K562 (cell line): ENCODE data around the gene KRT1. TPM values are rescaled to one million over a fixed set of nuclear protein-coding genes. Genes with fewer than 3 reads are reported as not detected.

Source experiments
- ATF1 ChIP-seq, 2 experiments: fragments of 450-650 bp in 1 of 2; IDR thresholded peaks; 2 replicates each; pipeline ENCODE4 v1.6.1; 2016; ENCODE audit warnings: missing compliant biosample characterization in 1 of 2, missing genetic modification characterization in 1 of 2
- CBFA2T2 ChIP-seq: fragments of 450-650 bp; conservative IDR thresholded peaks from 2 replicates; pipeline ENCODE4 v1.6.1; 2017; ENCODE audit warnings: mild to moderate bottlenecking
- CBFA2T3 ChIP-seq: fragments of 450-650 bp; IDR thresholded peaks from 2 replicates; pipeline ENCODE4 v1.6.1; 2017
- FOXM1 ChIP-seq, 2 experiments: fragments of 450-650 bp in 1 of 2; sonication (generic) in 1 of 2; formaldehyde crosslinking in 1 of 2; IDR thresholded peaks; 2 replicates each; pipeline versions ENCODE4 v1.6.1 to v1.9.0; 2017 to 2022; ENCODE audit warnings: low read depth in 2 of 2, mild to moderate bottlenecking in 2 of 2, missing genetic modification reagents in 1 of 2, moderate library complexity in 1 of 2
- GATA2 ChIP-seq: sonication (generic); formaldehyde crosslinking; IDR thresholded peaks from 2 replicates; pipeline ENCODE4 v1.4.0; 2020; ENCODE audit warnings: mild to moderate bottlenecking, missing genetic modification reagents
- HNRNPUL1 ChIP-seq: fragments of 200-400 bp; formaldehyde crosslinking; IDR thresholded peaks from 2 replicates; pipeline ENCODE4 v1.6.1; 2017; ENCODE audit warnings: low read length
- MITF ChIP-seq: IDR thresholded peaks from 2 replicates; pipeline ENCODE4 v1.6.1; 2014; ENCODE audit warnings: antibody characterized with exemption
- MTA3 ChIP-seq: fragments of 450-650 bp; formaldehyde crosslinking; IDR thresholded peaks from 2 replicates; pipeline ENCODE4 v1.6.1; 2017; ENCODE audit warnings: mild to moderate bottlenecking, borderline replicate concordance
- MXI1 ChIP-seq: IDR thresholded peaks from 2 replicates; pipeline ENCODE4 v1.6.1; 2011; ENCODE audit warnings: low read depth, mild to moderate bottlenecking, improper control_type of control experiment, low read length
- NCOA6 ChIP-seq: fragments of 450-650 bp; IDR thresholded peaks from 2 replicates; pipeline ENCODE4 v1.6.1; 2017; ENCODE audit warnings: mild to moderate bottlenecking
- PCBP2 ChIP-seq: fragments of 200-400 bp; formaldehyde crosslinking; IDR thresholded peaks from 2 replicates; pipeline ENCODE4 v1.6.1; 2018; ENCODE audit warnings: low read length, low read depth, mild to moderate bottlenecking, moderate library complexity; ENCODE audit not compliant: poor library complexity, severe bottlenecking
- PTRF ChIP-seq: fragments of 450-650 bp; IDR thresholded peaks from 2 replicates; pipeline ENCODE4 v1.6.1; 2016; ENCODE audit warnings: mild to moderate bottlenecking, missing genetic modification characterization, missing compliant biosample characterization
- SRSF9 ChIP-seq: fragments of 200-400 bp; formaldehyde crosslinking; IDR thresholded peaks from 2 replicates; pipeline ENCODE4 v1.6.1; 2017; ENCODE audit warnings: low read depth, low read length, borderline replicate concordance
- THRA ChIP-seq: fragments of 450-650 bp; IDR thresholded peaks from 2 replicates; pipeline ENCODE4 v1.6.1; 2017; ENCODE audit warnings: mild to moderate bottlenecking, moderate library complexity
- ZNF12 ChIP-seq: sonication (generic); formaldehyde crosslinking; IDR thresholded peaks from 2 replicates; pipeline ENCODE4 v1.4.0; 2020; ENCODE audit warnings: mild to moderate bottlenecking, missing genetic modification reagents
- ZNF174 ChIP-seq: fragments of 250-450 bp; sonication (Bioruptor Pico); IDR thresholded peaks from 2 replicates; pipeline ENCODE4 v1.4.0; 2020; ENCODE audit warnings: mild to moderate bottlenecking
- ZNF239 ChIP-seq: fragments of 250-450 bp; sonication (Bioruptor Pico); IDR thresholded peaks from 2 replicates; pipeline ENCODE4 v1.4.0; 2020; ENCODE audit warnings: mild to moderate bottlenecking
- ZNF766 ChIP-seq: fragments of 200-800 bp; sonication (Bioruptor generic); conservative IDR thresholded peaks from 2 replicates; pipeline ENCODE4 v1.6.1; 2016; ENCODE audit warnings: missing genetic modification characterization, missing compliant biosample characterization
- ZNF780A ChIP-seq: fragments of 250-450 bp; sonication (Bioruptor Pico); IDR thresholded peaks from 2 replicates; pipeline ENCODE4 v1.5.0; 2021; ENCODE audit warnings: mild to moderate bottlenecking
- polyA plus RNA-seq, 8 experiments: library from polyadenylated mRNA; depleted of rRNA in 4 of 8; stranded (reverse) in 5 of 8; unstranded in 3 of 8; fragments of >200 nt; fragmentation: Nextera tagmentation in 2 of 8; fragmentation: Illumina TruSeq in 1 of 8; extraction: Ambion mirVana in 2 of 8; extraction: Trizol in 1 of 8; gene quantifications; 2 replicates each; pipeline versions ENCODE4 v1.2.1 to v1.2.3, GENCODE V29; 2011 to 2014; ENCODE audit warnings: inconsistent platforms in 1 of 8, missing spikeins in 1 of 8
- total RNA-seq, 7 experiments: library from RNA; depleted of rRNA in 6 of 7; stranded (reverse); fragments of >200 nt in 6 of 7; fragmentation: Illumina TruSeq in 2 of 7; extraction: Trizol in 2 of 7; gene quantifications; 2 replicates each; pipeline versions ENCODE4 v1.2.1 to v1.2.3, GENCODE V29; 2011 to 2021; ENCODE audit warnings: low replicate concordance in 1 of 7
- TF ChIP-seq, protein P1 (sequence below): fragments of 450-650 bp; IDR thresholded peaks from 2 replicates; pipeline ENCODE4 v1.6.1; 2017; ENCODE audit warnings: antibody characterized with exemption, mild to moderate bottlenecking
- TF ChIP-seq, protein P2 (sequence below): fragments of 450-650 bp; IDR thresholded peaks from 2 replicates; pipeline ENCODE4 v1.6.1; 2014; ENCODE audit warnings: low read depth, mild to moderate bottlenecking, moderate library complexity, borderline replicate concordance

Gene KRT1
- total and polyA plus RNA-seq, 9 of the 15 experiments (the other 6 are each of a cell fraction or from before 2014, with no cell fraction given), result 0.18 TPM; not detected in 8

- no peak for TF ChIP-seq ATF1 (CRISPR knock-in tag; IDR thresholded peaks at IDR 0.05)
- TF ChIP-seq ATF1 (tag; IDR thresholded peaks at IDR 0.05), result no peak
- no peak for TF ChIP-seq FOXM1 (IDR thresholded peaks at IDR 0.05; ENCODE audit: low read depth)
- no peak for TF ChIP-seq FOXM1 (CRISPR knock-in tag; IDR thresholded peaks at IDR 0.05; ENCODE audit: low read depth)
- no peak for TF ChIP-seq PCBP2
- TF ChIP-seq, protein P1, sequence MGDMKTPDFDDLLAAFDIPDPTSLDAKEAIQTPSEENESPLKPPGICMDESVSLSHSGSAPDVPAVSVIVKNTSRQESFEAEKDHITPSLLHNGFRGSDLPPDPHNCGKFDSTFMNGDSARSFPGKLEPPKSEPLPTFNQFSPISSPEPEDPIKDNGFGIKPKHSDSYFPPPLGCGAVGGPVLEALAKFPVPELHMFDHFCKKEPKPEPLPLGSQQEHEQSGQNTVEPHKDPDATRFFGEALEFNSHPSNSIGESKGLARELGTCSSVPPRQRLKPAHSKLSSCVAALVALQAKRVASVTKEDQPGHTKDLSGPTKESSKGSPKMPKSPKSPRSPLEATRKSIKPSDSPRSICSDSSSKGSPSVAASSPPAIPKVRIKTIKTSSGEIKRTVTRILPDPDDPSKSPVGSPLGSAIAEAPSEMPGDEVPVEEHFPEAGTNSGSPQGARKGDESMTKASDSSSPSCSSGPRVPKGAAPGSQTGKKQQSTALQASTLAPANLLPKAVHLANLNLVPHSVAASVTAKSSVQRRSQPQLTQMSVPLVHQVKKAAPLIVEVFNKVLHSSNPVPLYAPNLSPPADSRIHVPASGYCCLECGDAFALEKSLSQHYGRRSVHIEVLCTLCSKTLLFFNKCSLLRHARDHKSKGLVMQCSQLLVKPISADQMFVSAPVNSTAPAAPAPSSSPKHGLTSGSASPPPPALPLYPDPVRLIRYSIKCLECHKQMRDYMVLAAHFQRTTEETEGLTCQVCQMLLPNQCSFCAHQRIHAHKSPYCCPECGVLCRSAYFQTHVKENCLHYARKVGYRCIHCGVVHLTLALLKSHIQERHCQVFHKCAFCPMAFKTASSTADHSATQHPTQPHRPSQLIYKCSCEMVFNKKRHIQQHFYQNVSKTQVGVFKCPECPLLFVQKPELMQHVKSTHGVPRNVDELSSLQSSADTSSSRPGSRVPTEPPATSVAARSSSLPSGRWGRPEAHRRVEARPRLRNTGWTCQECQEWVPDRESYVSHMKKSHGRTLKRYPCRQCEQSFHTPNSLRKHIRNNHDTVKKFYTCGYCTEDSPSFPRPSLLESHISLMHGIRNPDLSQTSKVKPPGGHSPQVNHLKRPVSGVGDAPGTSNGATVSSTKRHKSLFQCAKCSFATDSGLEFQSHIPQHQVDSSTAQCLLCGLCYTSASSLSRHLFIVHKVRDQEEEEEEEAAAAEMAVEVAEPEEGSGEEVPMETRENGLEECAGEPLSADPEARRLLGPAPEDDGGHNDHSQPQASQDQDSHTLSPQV, result no peak
- no peak for TF ChIP-seq PTRF
- TF ChIP-seq ZNF780A (CRISPR knock-in tag), result no peak
- no peak for TF ChIP-seq ZNF239 (CRISPR knock-in tag)
- TF ChIP-seq SRSF9, result no peak
- no peak for TF ChIP-seq CBFA2T3
- TF ChIP-seq GATA2 (CRISPR knock-in tag), result 0 out of 2 replicates have a peak, but pooled peaks have one; percentile 17
- no peak for TF ChIP-seq THRA
- no peak for TF ChIP-seq MXI1
- no peak for TF ChIP-seq CBFA2T2
- TF ChIP-seq ZNF12, result peak; percentile 99
- 0 out of 2 replicates have a peak, but pooled peaks have one; percentile 44 for TF ChIP-seq MTA3
- no peak for TF ChIP-seq NCOA6
- TF ChIP-seq, protein P2, sequence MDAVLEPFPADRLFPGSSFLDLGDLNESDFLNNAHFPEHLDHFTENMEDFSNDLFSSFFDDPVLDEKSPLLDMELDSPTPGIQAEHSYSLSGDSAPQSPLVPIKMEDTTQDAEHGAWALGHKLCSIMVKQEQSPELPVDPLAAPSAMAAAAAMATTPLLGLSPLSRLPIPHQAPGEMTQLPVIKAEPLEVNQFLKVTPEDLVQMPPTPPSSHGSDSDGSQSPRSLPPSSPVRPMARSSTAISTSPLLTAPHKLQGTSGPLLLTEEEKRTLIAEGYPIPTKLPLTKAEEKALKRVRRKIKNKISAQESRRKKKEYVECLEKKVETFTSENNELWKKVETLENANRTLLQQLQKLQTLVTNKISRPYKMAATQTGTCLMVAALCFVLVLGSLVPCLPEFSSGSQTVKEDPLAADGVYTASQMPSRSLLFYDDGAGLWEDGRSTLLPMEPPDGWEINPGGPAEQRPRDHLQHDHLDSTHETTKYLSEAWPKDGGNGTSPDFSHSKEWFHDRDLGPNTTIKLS, result peak; percentile 72; the same call in 1 of the 2 replicates
- no peak for TF ChIP-seq MITF
- TF ChIP-seq HNRNPUL1, result no peak
- TF ChIP-seq ZNF766 (CRISPR knock-in tag), result no peak
- TF ChIP-seq ZNF174 (CRISPR knock-in tag), result no peak
Observed at GRCh38 chr12:52645120-52645761, 35.0 kb downstream of the KRT1 start (continued).
